Activated naive CD4-positive, alpha-beta T cell treated with anti-CD3 and anti-CD28 coated beads, Interleukin-2, amount 50 U/mL, for 72 hours (primary cell): ENCODE results near the gene SKAP2. TPM values are rescaled to one million over a fixed set of nuclear protein-coding genes. Genes with fewer than 3 reads are reported as not detected.

Experiments used
- ATAC-seq, 2 donors: fragments of 150-1000 bp; cut with Tn5 transposase; 2 replicates each; pipeline ENCODE4 v1.10.0; 2021; ENCODE audit warnings: mild to moderate bottlenecking in 2 of 2, moderate library complexity in 2 of 2
- DNase-seq, 2 donors: peaks; one replicate each; pipeline ENCODE4 v3.0.0; 2021 to 2022; ENCODE audit warnings: low spot score in 2 of 2
- H3K27ac Mint-ChIP-seq, 2 donors: one replicate each; pipeline ENCODE4 v1.8.0; 2022; ENCODE audit warnings: mild to moderate bottlenecking in 2 of 2, mixed read lengths in 2 of 2
- H3K36me3 Mint-ChIP-seq, 2 donors: one replicate each; pipeline ENCODE4 v1.8.0; 2022; ENCODE audit warnings: mixed read lengths in 2 of 2
- H3K9me3 Mint-ChIP-seq, 2 donors: one replicate each; pipeline ENCODE4 v1.8.0; 2022; ENCODE audit warnings: mixed read lengths in 2 of 2
- total RNA-seq, 2 donors: library from RNA; stranded (reverse); gene quantifications; one replicate each; pipeline ENCODE4 v1.2.3, GENCODE V29; 2022

The SKAP2 gene
- total RNA-seq, 2 donors from 2014 or later, result 7.2 to 7.4 TPM

DNA sequence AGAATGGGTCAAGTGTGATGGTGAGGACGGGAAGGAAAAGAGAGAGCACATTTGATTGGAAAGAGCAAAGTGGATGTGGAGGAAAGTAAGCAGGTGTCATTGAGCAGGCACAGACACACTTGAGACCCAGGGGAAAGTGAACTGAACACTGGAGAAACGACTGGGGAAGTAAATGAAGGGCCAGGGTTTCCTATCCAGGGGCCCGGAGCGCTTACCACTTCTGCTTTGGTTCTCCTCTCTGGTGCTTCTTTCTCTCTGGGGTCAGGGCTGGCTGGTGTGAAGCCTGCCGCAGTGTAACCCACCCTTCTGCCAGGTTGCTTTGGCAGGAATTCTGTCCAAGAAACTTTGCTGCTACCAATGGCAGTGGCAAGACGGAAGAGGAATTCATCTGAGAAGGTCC lies 219.3 kb downstream of the SKAP2 start:
- ATAC-seq (no peak), DNase-seq (no peak)
- Mint-ChIP-seq H3K27ac (no peak overlapping the region), H3K36me3 (no peaks in the 10 kb centered on the region), H3K9me3 (no peaks in the 10 kb centered on the region)

DNA sequence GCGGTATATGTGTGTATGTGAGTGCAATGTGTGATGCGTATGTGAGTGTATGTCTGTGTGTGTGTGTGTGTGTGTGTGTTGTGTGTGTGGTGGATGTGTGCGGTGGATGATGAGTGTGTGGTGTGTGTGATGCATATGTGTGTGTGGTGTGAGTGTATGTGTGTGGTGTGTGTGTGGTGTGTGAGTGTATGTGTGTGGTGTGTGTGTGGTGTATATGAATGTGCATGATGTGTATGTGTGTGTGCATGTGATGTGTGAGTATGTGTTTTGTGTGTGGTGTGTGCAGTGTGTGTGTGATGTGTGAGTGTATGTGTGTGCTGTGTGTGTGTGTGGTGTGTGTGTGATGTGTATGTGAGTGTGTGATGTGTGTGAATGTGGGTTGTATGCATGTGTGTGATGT lies 222.0 kb downstream of the SKAP2 start:
- DNase-seq (no peak), ATAC-seq (no peak)
- Mint-ChIP-seq H3K9me3 (no peaks in the 10 kb centered on the region), H3K36me3 (no peaks in the 10 kb centered on the region), H3K27ac (no peak overlapping the region)

DNA sequence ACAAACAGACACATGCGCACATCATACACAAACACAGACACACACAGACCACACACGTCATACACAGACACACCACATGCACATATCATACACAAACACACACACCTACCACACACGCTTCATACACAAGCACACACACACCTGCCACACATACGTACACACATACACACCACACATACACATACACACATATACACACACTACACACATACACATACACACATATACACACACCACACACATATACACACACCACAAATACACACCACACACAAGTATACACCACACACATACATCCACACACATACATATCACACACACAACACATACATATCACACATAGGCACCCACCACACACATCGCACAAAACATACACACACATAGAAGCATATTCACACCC lies 224.7 kb downstream of the SKAP2 start:
- Mint-ChIP-seq H3K36me3 (no peaks in the 10 kb centered on the region), H3K9me3 (no peaks in the 10 kb centered on the region), H3K27ac (no peak overlapping the region)
- no peak for DNase-seq
- ATAC-seq, result no peak

DNA sequence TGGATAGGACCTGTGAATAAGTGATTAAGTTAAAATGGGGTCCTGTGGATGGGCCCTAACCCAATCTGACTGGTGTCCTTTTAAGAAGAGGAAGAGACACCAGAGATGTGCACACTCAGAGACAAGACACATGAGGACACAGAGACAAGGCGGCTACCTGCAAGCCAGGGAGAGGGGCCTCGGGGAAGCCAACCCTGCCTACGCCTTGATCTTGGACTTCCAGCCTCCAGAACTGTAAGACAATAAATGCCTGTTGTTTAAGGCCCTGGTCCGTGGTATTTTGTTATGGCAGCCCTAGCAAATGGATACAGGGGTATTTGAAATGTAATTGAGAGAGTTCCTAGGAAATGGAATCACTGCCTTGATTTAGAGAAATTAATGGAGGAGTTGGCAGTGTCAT lies 225.3 kb downstream of the SKAP2 start:
- H3K27ac Mint-ChIP-seq, result no peak overlapping the region
- no peak for ATAC-seq
- H3K9me3 Mint-ChIP-seq, result no peaks in the 10 kb centered on the region
- DNase-seq, result no peak
- H3K36me3 Mint-ChIP-seq, result no peaks in the 10 kb centered on the region

DNA sequence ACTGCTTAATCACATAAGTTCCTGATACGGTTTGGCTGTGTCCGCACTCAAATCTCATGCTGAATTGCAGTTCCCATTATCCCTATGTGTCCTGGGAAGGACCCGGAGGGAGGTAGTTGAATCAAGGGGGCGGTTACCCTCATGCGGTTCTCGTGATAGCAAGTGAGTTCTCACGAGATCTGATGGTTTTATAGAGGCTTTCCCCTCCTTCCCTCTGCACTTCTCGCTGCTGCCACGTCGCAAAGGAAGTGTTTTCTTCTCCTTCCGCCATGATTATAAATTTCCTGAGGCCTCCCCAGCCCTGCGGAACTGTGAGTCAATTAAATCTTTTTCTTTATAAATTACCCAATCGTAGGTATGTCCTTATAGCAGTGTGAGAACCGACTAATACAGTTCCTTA lies 226.2 kb downstream of the SKAP2 start:
- Mint-ChIP-seq H3K9me3 (no peaks in the 10 kb centered on the region), H3K27ac (no peak overlapping the region), H3K36me3 (no peaks in the 10 kb centered on the region)
- no peak for ATAC-seq
- no peak for DNase-seq

DNA sequence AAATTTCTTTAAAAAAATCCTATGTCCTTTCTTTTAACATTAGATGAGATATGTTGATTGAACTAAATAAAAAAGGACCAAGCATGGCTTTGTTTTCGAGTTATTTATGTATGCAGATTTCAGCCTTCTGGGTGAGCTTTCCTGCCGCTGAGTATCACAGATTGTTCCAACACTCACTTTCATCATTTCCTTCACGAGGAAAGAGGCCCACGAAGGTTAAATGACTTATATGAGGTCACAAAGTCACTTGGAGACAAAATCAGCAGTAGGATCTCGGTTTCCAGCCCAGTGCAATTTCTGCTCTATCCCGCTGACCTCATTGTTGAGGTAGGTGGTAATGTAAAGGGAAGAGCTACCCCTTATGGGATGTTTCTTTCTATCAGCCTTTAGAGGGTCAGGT lies 226.8 kb downstream of the SKAP2 start:
- H3K9me3 Mint-ChIP-seq, result no peaks in the 10 kb centered on the region
- DNase-seq, result no peak
- H3K36me3 Mint-ChIP-seq, result no peaks in the 10 kb centered on the region
- ATAC-seq, result no peak
- H3K27ac Mint-ChIP-seq, result no peak overlapping the region

DNA sequence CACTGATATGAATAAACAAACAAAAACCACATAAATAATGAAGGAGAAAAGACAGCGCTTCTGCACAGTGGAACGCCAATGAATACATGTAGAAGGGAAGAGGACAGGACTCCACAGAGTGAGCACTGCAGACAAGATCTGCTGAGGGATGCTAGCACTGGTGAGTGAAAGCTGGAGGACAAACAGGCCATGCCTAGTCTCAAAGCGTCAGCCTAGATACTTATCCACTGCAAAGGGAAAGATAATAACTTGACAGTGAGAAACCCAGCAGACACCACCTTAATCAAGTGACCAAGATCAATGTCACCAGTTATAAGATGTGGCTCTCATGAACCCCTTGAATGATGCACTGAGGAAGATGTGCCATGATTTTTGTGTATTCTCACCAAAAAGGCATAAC lies 227.6 kb downstream of the SKAP2 start:
- ATAC-seq, result no peak
- H3K27ac Mint-ChIP-seq, result no peak overlapping the region
- H3K9me3 Mint-ChIP-seq, result no peaks in the 10 kb centered on the region
- no peaks in the 10 kb centered on the region for H3K36me3 Mint-ChIP-seq
- no peak for DNase-seq

DNA sequence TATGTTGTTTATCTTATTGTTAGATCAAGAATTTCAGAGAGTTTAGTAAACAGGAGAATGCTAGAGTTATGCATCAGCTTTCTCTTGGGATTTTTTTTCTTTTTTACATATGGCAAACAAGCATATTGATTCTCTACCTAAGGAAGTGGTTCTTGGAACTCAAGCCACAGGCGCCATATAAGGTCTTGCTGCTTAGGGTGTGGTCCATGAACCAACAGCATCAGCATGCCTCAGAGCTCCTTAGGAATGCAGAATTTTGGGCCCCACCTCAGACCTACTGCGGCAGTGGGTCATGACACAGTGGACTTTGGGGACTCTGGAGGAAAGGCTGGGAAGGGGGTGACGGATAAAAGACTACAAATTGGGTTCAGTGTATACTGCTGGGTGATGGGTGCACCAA lies 230.8 kb downstream of the SKAP2 start:
- DNase-seq, result no peak
- ATAC-seq, result no peak
- Mint-ChIP-seq H3K9me3 (peaks cover 0 to 3% of the 10 kb centered on the region in 2 donors), H3K27ac (no peak overlapping the region), H3K36me3 (no peaks in the 10 kb centered on the region)

DNA sequence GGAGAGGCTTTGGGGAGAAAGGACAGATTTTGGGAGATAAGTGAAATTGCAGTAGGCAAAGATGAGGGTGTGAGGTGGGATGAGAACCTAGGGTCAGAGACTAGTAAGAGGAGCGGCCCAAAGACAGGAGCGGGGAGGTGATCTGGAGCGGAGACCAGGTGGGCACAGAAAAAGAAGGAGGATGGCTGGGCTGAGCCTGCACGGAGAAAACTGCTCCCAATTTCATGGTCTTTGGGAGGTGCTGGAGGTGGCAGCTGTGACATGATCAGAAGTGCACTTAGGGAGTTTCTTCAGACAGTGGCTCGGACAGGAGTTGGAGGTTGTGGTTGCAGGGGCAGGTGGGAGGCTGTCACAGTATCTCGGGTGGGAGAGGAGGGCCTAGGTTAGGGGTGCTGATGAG lies 232.8 kb downstream of the SKAP2 start:
- H3K27ac Mint-ChIP-seq, result no peak overlapping the region
- no peak for ATAC-seq
- H3K36me3 Mint-ChIP-seq, result no peaks in the 10 kb centered on the region
- no peak for DNase-seq
- peaks cover 0 to 3% of the 10 kb centered on the region in 2 donors for H3K9me3 Mint-ChIP-seq

DNA sequence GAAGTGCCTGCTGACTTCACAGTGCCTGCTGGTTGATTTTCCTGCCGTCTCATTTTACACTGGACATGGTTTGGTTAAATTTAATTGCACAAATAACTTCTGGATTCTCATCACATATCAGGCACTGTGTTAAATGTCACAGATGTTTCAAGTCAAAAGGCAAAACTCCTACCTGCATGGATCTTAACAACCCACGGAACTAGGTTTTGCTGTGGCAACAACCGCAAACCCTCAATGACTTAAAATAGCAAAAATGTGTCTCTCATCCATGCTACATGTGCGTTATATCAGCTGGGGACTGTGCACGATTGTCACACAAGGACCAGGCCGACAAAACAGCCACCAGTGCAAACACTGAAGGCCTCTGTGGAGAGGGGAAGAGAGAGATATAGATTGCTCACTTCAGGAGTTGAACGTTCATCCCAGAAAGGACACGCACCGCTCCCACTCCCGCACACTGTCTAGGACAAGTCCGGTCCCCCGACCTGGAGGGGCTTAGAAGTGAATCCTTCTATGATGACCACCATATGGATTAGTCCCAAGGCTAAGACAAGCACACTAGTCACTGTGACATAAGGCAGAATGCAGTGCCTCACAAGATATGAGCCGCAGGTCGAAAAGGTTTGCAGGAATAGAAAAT lies 233.3 kb downstream of the SKAP2 start:
- no peak for ATAC-seq
- no peaks in the 10 kb centered on the region for H3K36me3 Mint-ChIP-seq
- H3K27ac Mint-ChIP-seq, result no peak overlapping the region

DNA sequence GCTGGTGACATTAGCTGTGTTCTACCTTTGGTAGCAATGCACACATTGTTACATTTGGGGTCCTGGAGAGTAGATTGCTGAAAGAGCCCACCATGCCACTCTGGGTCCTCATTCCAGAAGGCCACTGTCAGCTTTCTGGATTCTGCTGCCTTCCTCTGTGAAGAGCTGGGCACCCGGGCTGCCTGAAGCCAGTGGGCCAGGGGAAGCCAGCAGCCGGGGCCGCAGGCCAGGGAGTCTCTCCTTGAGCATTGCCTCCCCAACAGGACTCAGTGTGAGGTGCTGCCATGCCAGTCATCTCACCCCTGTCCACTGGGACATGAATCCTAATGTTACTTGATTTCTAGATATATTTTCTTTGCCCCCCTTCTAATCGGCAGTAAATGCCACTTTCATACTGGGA lies 234.0 kb downstream of the SKAP2 start:
- Mint-ChIP-seq H3K27ac (no peak overlapping the region), H3K36me3 (no peaks in the 10 kb centered on the region), H3K9me3 (peaks cover 0 to 3% of the 10 kb centered on the region in 2 donors)
- no peak for DNase-seq
- no peak for ATAC-seq

More for the DNA sequence above, 233.3 kb downstream of the SKAP2 start:
- no peak for DNase-seq
- H3K9me3 Mint-ChIP-seq, result peaks cover 0 to 3% of the 10 kb centered on the region in 2 donors

DNA sequence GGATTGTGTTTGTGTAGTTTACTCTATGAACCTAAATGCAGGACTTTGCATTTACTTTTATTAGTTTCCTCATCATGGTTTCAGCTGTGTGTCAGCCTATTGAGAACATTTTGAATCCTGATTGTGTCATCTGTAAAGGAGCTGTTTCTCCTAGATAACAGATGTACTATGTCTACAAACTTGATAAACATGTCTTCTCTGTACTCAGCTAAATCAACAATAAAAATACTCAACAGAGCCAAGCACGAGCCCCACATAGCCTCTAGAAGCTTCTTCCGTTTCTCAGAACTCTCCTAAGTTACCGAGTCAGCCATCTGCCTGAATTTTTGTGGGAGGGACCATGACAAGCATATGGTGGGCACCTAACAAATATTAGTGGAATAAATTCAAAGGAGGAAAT lies 234.7 kb downstream of the SKAP2 start:
- ATAC-seq (no peak), DNase-seq (no peak)
- Mint-ChIP-seq H3K36me3 (no peaks in the 10 kb centered on the region), H3K9me3 (peaks cover 0 to 3% of the 10 kb centered on the region in 2 donors), H3K27ac (no peak overlapping the region)

DNA sequence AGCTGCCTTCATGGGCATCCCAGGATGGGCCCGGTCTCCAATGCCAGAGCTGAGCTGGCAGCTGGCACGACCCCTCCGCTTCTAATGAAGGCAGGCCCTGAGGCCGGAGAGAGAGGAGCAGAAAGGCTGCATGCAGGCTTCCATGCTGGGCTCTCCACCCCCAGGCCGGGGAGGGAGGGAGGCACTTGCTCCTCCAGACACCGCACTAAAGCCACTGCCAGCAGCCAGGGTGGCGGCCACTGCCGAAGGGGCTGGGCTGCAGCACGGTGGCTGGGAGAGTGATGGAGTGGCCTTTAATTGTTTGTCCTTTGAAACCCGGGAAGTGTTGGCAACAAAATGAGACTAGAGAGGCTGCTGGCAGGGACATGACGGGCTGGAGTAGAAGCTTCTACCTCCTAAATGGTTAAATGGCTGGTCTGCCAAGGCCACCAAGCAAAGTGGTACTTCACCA lies 236.5 kb downstream of the SKAP2 start:
- DNase-seq (no peak), ATAC-seq (no peak)
- peaks cover 0 to 3% of the 10 kb centered on the region in 2 donors for H3K9me3 Mint-ChIP-seq
- no peaks in the 10 kb centered on the region for H3K36me3 Mint-ChIP-seq
- H3K27ac Mint-ChIP-seq, result no peak overlapping the region

DNA sequence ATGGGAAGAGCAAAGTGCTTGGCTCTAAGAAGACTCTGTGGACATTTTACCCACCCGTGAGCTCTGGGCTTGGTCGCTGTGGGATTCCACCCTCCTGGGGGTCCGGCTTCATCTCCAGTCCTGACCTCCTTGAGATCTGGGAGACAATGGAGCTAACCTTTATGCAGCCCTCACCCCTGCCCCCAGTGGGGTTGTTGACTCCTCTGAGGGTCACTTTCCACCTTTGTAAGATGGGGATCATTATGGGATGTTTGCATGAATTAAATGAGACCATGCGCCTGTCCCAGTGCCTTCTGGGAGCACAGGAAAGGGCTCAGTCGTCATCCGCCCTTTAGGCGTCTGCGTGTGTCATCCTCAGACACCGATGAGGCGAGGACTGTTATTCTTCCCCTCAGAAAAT lies 237.2 kb downstream of the SKAP2 start:
- DNase-seq (no peak), ATAC-seq (no peak)
- Mint-ChIP-seq H3K9me3 (peaks cover 0 to 3% of the 10 kb centered on the region in 2 donors), H3K27ac (no peak overlapping the region), H3K36me3 (no peaks in the 10 kb centered on the region)

DNA sequence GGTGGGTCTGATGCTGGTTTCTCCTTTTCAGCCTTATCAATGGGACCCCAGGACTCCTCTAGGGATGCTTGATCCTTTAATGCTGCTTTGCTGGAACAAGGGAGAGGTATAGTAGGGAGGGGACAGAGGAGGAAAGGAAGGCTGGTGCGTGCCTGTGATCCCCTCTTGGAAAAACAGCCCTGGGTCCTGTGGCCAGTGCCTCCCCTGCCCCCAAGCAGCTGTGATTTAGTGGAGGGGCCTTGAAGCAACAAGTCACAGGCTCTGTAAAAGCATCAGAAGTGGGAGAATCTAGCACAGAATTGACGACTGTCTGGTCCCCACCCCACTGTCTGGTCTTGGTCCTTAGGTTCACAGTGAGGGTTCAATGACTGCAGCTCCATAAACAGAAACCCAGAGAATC lies 237.7 kb downstream of the SKAP2 start:
- no peak overlapping the region for H3K27ac Mint-ChIP-seq
- DNase-seq (no peak), ATAC-seq (no peak)
- H3K36me3 Mint-ChIP-seq, result no peaks in the 10 kb centered on the region
- H3K9me3 Mint-ChIP-seq, result peaks cover 0 to 3% of the 10 kb centered on the region in 2 donors

DNA sequence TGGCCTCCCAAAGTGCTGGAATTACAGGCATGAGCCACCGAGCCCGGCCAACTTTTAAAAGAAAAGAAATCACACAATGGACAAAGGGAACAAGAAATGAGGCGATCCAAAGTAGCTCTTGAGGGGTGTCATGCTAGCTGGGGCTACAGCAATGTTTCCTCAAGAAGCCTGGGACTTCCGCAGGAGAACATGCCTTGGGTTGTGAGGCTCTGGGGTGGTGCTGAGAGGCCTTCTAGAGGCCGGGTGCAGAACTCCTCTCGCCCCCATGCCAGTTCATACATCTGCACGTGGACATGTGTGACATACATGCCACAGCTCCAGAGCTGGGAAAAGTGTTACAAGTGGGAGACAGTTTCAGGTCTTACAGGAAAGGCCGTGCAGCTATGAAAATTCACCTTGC lies 238.2 kb downstream of the SKAP2 start:
- H3K9me3 Mint-ChIP-seq, result peaks cover 0 to 3% of the 10 kb centered on the region in 2 donors
- no peak for ATAC-seq
- DNase-seq, result no peak
- H3K36me3 Mint-ChIP-seq, result no peaks in the 10 kb centered on the region
- no peak overlapping the region for H3K27ac Mint-ChIP-seq

DNA sequence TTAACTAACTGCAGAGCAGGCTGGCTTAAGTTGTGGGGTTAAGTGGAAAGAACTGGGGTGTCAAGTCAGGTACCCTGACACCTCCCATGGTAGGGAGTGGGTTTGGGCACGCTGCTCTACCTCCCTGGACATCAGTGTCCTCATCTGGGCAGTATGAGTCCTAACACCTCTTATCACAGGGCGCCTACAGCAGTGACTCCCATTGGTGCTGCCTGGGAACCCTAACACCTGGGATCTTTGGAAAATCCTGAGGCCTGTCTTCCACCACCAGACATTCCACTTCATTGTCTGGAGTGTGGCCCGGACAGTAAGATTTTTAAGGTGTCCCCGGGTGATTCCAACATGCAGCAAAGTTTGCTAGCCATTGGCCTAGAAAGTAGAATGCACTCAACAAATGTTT lies 239.1 kb downstream of the SKAP2 start:
- Mint-ChIP-seq H3K36me3 (no peaks in the 10 kb centered on the region), H3K9me3 (peaks cover 0 to 3% of the 10 kb centered on the region in 2 donors), H3K27ac (no peak overlapping the region)
- ATAC-seq, result no peak
- DNase-seq, result no peak

DNA sequence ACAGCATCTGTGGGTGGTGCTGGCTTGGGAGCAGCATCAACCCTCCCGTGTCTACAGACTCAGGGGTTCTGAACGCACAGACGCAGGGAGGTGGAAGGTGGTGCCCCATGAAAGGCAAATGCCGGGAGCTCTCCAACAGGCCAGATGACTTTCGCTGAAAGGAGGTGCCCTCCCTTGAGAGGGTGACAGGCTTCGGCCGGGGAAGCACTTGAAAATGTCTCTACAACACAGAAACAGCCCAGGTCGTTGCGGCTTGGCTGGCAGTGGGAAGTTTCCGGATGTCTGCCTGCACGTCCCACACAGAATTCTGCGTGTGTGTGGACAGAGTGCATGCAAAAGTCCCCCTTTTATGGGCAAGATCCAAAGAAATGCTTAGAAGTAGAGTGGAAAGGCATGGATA lies 239.6 kb downstream of the SKAP2 start:
- peaks cover 0 to 3% of the 10 kb centered on the region in 2 donors for H3K9me3 Mint-ChIP-seq
- no peak overlapping the region for H3K27ac Mint-ChIP-seq
- no peaks in the 10 kb centered on the region for H3K36me3 Mint-ChIP-seq
- no peak for DNase-seq
- ATAC-seq, result no peak

DNA sequence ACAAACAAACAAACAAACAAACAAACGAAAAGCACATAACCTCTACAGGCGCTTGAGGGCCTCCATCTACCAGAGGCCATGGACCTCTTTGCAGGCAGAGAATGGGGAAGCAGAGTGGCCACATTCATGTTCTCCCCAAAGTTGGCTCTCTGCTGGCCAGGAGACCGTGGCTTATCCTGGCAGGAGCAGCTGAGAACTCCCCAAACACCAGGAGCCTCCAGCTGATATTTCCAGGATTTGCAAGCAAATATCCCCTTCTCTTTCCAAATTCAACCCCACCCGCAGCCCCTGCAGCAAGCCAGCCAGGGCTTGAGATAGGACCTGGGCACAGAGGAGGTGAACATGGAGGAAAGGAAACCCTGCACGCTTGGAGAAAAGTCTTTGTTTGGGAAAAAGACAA lies 240.0 kb downstream of the SKAP2 start:
- peaks cover 0 to 1% of the 10 kb centered on the region in 2 donors for H3K9me3 Mint-ChIP-seq
- ATAC-seq (no peak), DNase-seq (no peak)
- no peaks in the 10 kb centered on the region for H3K36me3 Mint-ChIP-seq
- no peak overlapping the region for H3K27ac Mint-ChIP-seq
